Psoas muscle (tissue), 8 donors: Measurements from ENCODE around the gene OLFML2A. TPM values are rescaled to one million over a fixed set of nuclear protein-coding genes. Genes with fewer than 3 reads are reported as not detected.

Source experiments
- ATAC-seq, 4 donors: fragments of 200-7000 bp; cut with Tn5 transposase; one replicate each; pipeline ENCODE4 v1.9.1; 2020; ENCODE audit warnings: moderate library complexity in 3 of 4, mild to moderate bottlenecking in 2 of 4
- DNase-seq, 2 donors: peaks; one replicate each; pipeline ENCODE4 v3.0.0-alpha.2; 2020
- H3K27ac ChIP-seq: fragments of 200-600 bp; one replicate; pipeline ENCODE4 v1.8.0; 2022
- H3K27me3 ChIP-seq, 3 donors: fragments of 200-600 bp in 1 of 3; one replicate each; pipeline versions ENCODE4 v1.6.1 to v1.8.0; 2013 to 2022; ENCODE audit warnings: low read length in 2 of 3, mild to moderate bottlenecking in 2 of 3, moderate library complexity in 1 of 3; ENCODE audit not compliant: insufficient read depth in 3 of 3
- H3K36me3 ChIP-seq, 2 donors: fragments of 200-600 bp in 1 of 2; one replicate each; pipeline versions ENCODE4 v1.6.1 to v1.8.0; 2013 to 2022; ENCODE audit warnings: low read depth in 1 of 2, mild to moderate bottlenecking in 1 of 2, moderate library complexity in 1 of 2; ENCODE audit not compliant: insufficient read depth in 1 of 2
- H3K4me1 ChIP-seq: fragments of 200-600 bp; one replicate; pipeline ENCODE4 v1.8.0; 2022
- H3K4me3 ChIP-seq: fragments of 200-600 bp; one replicate; pipeline ENCODE4 v1.8.0; 2022; ENCODE audit warnings: mild to moderate bottlenecking
- H3K9me3 ChIP-seq: fragments of 200-600 bp; one replicate; pipeline ENCODE4 v1.8.0; 2022
- WGBS, 3 donors: extraction: QIAGEN DNeasy Blood & Tissue Kit; methylation state at CpG; one replicate each; pipeline versions ENCODE4 v1.1.6 to v1.1.7; 2013; 5-methylcytosine and 5-hydroxymethylcytosine counted together
- intact Hi-C, 2 donors: fragments of 100-400 bp; cut with DNase I; formaldehyde crosslinking; loops; one replicate each; pipeline versions ENCODE4 v1.11.0 to v1.14.2; 2022
- polyA plus RNA-seq, 3 donors: library from polyadenylated mRNA; stranded (reverse); fragments of 200-250 nt; gene quantifications; one replicate each; pipeline ENCODE4 v1.2.3, GENCODE V29; 2013
- total RNA-seq, 4 donors: library from RNA; stranded (reverse); fragmentation: NEBNext Ultra II Directional in 2 of 4; extraction: Animal tissue kit (Norgen Biotek cat#: 25700) in 2 of 4; gene quantifications; one replicate each; pipeline versions ENCODE4 v1.2.1 to v1.2.4, GENCODE V29; 2021 to 2023
- TF ChIP-seq, protein P1 (sequence below): fragments of 200-600 bp; IDR thresholded peaks from one replicate; pipeline ENCODE4 v1.8.0; 2022; ENCODE audit warnings: antibody characterized with exemption
- donor health status: healthy with polysubstance abuse.
- donor health status: DM: no; HTN: no; CAD: no; lungs with moderate emphysema.
- donor health status: Bipolar disorder and iron deficiency.
- donor health status: healthy.
- donor health status: DM: yes; HTN: yes; CAD: no.
- donor health status: DM: no; HTN: no; CAD: no.
- donor health status: DM: no; HTN: no; CAD: no.
- donor health status: DM: yes; HTN: yes; CAD: no.

Gene OLFML2A
- total and polyA plus RNA-seq, 7 donors, result 3.0 to 30.3 (median 7.1) TPM

DNA sequence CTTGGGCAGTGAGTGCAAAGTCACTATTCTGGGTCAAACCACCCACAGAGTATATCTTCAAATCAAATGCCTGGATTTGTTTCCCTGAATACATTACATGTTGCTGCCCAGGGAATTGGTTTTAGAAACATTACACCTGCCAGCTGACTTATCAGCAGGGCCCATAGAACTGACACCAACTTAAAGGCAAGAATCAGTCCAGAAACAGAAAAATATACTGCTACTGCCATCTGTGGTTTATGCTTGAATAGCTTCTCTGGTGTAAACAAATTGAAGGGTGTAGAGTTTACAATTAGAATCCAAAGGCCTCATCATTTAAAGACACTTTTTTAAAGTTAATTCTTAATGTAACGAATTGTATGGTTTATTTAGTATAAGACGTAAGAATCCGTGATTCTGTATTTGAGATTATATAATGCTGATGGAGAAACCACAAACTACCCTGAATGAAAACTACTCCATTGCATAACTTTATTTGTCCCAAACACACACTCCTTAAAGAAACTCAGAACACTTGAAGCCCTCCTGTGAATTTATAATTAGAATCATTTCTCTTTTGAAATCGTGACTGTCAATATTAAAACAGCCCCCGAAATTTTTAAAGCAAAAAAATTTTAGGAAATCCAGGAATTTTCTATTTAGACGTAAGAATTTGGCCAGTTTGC, 12.0 kb upstream of the OLFML2A start:
- Histone ChIP-seq H3K4me1 (peaks cover 8% of the 10 kb centered on the region), H3K27me3 (peaks cover 0 to 9% (median 3%) of the 10 kb centered on the region in 3 donors), H3K27ac (no peak overlapping the region), H3K9me3 (no peaks in the 10 kb centered on the region), H3K4me3 (no peak overlapping the region), H3K36me3 (no peaks in the 10 kb centered on the region)
- TF ChIP-seq, protein P1, sequence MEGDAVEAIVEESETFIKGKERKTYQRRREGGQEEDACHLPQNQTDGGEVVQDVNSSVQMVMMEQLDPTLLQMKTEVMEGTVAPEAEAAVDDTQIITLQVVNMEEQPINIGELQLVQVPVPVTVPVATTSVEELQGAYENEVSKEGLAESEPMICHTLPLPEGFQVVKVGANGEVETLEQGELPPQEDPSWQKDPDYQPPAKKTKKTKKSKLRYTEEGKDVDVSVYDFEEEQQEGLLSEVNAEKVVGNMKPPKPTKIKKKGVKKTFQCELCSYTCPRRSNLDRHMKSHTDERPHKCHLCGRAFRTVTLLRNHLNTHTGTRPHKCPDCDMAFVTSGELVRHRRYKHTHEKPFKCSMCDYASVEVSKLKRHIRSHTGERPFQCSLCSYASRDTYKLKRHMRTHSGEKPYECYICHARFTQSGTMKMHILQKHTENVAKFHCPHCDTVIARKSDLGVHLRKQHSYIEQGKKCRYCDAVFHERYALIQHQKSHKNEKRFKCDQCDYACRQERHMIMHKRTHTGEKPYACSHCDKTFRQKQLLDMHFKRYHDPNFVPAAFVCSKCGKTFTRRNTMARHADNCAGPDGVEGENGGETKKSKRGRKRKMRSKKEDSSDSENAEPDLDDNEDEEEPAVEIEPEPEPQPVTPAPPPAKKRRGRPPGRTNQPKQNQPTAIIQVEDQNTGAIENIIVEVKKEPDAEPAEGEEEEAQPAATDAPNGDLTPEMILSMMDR, result no peak
- intact Hi-C loops, result no loop called here
- 82 to 94% (median 90%) methylated on average over 6 of the region's 6 CpGs for WGBS, 3 donors
- ATAC-seq (peak in 2 of 4 donors; percentile 25 to 51), DNase-seq (no peak)

DNA sequence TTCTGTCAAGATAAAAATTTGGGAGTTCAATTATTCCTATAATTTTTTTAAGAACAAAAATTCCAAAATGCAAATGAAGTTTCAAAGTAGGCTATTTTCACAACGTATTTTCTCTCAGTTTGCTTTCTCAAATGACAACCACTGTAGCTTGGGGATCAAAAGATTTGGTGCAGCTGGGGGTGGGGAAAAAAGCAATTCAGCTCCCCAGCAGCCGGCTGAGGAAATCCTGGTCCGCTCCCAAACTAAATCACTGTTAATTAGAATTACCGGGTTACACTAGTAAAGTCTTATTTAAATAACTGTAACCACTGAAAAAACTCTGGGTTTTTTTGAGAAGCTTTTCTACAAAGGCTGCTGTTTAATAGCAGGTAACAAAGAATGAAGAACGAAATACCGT, 11.5 kb upstream of the OLFML2A start:
- Histone ChIP-seq H3K9me3 (no peaks in the 10 kb centered on the region), H3K4me1 (peaks cover 8% of the 10 kb centered on the region), H3K27ac (no peak overlapping the region), H3K4me3 (no peak overlapping the region), H3K36me3 (no peaks in the 10 kb centered on the region), H3K27me3 (peaks cover 2 to 10% (median 3%) of the 10 kb centered on the region in 3 donors)
- TF ChIP-seq, protein P1, result no peak
- ATAC-seq, result no peak
- 83 to 86% (median 86%) methylated on average over 6 of the region's 6 CpGs for WGBS, 3 donors
- intact Hi-C loops, result no loop called here
- DNase-seq, result no peak

DNA sequence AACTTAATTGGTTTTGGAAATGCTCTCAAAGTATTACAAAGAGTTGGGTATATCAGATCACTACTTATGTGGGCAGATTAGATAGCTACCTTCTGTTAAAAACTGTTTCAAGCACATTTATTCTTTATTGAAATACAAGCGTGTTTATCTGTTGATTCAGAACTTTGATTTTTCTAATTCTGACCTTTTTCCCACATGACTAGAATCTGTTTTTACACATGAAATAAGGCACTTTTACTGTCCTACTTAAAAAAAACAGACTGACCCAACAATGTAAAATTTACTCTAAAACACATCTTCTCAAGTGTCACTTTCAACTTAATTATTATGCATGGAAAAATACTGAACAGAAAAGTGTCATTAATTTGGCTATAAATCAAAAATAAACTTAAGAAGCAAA, 10.6 kb upstream of the OLFML2A start:
- Histone ChIP-seq H3K27ac (no peak overlapping the region), H3K9me3 (no peaks in the 10 kb centered on the region), H3K27me3 (peaks cover 2 to 10% (median 3%) of the 10 kb centered on the region in 3 donors), H3K4me1 (peaks cover 8% of the 10 kb centered on the region), H3K36me3 (no peaks in the 10 kb centered on the region), H3K4me3 (no peak overlapping the region)
- WGBS, 3 donors, result 94 to 96% (median 96%) methylated on average over 1 of the region's 1 CpG
- intact Hi-C loops, result no loop called here
- ATAC-seq (no peak), DNase-seq (no peak)
- TF ChIP-seq, protein P1, result no peak

DNA sequence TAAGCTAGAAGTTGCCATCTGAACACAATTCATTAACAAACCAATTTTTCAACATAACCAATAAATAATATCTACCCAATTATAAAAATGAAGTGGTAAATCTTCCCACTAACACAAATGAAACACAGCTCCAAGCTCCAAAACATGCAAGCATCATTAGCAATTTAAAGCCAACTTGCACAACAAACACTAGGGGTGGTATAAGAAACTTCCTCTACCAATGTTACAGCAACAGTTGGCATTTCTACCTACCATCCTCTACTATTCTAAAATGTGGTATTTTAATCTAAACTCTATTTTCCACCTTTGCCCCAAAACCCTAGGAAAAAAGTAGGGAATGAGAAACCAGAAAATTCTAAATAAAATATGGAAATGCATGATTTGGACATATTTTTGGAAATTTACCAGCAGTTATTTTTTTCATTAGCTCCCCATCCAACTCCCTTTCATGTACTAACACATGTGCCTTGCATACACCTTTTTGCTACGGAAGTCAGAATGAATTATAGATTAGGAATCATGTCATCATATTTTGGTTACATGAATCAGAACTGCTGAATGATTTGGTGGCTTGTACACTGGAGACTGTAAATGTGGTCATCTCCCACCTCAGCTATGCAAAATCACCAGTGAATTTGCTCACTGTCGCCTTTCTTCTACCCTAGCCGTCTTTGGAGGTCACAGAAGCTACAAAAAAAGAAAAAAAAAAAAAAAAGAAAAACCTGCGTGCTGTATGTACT, 9.9 kb upstream of the OLFML2A start:
- intact Hi-C loops, result no loop called here
- Histone ChIP-seq H3K27ac (no peak overlapping the region), H3K27me3 (peaks cover 2 to 10% (median 3%) of the 10 kb centered on the region in 3 donors), H3K36me3 (no peaks in the 10 kb centered on the region), H3K4me3 (no peak overlapping the region), H3K9me3 (no peaks in the 10 kb centered on the region), H3K4me1 (peaks cover 8% of the 10 kb centered on the region)
- WGBS, 3 donors, result 81 to 91% (median 85%) methylated on average over 4 of the region's 4 CpGs
- TF ChIP-seq, protein P1, result no peak
- ATAC-seq, result no peak
- no peak for DNase-seq
